ENCODE data around the gene IL12RB2.

Gene IL12RB2

GRCh38 chr1:67308136-67308535, 463 bp downstream of the IL12RB2 start:
- TF ChIP-seq SIN3A (IDR thresholded peaks at IDR 0.05; ENCODE audit: borderline replicate concordance, insufficient read depth, low read length) (no peak), POLR2AphosphoS5 (IDR thresholded peaks at IDR 0.05; ENCODE audit: low read depth, low read length) (no peak), REST (IDR thresholded peaks at IDR 0.05; ENCODE audit: insufficient read depth in 1 of 2, low read depth in 2 of 2, low read length in 2 of 2) (no peak), TAF1 (IDR thresholded peaks at IDR 0.05; ENCODE audit: borderline replicate concordance, insufficient read depth, low read length) (no peak), FOXP2 (optimal IDR thresholded peaks at IDR 0.05; ENCODE audit: borderline replicate concordance, extremely low read depth, extremely low read length, insufficient read depth) (no peak)

- no peak for TF ChIP-seq TAF1 (IDR thresholded peaks at IDR 0.05; ENCODE audit: borderline replicate concordance, insufficient read depth, low read length)
- TF ChIP-seq REST (IDR thresholded peaks at IDR 0.05; ENCODE audit: insufficient read depth in 1 of 2, low read depth in 2 of 2, low read length in 2 of 2) = no peak
- no peak for TF ChIP-seq POLR2AphosphoS5 (IDR thresholded peaks at IDR 0.05; ENCODE audit: low read depth, low read length)
- no peak for TF ChIP-seq FOXP2 (optimal IDR thresholded peaks at IDR 0.05; ENCODE audit: borderline replicate concordance, extremely low read depth, extremely low read length, insufficient read depth)
- no peak for TF ChIP-seq SIN3A (IDR thresholded peaks at IDR 0.05; ENCODE audit: borderline replicate concordance, insufficient read depth, low read length)
Measured at GRCh38 chr1:67312615-67313014, 4.9 kb downstream of the IL12RB2 start.

GRCh38 chr1:67313934-67314671, 6.4 kb downstream of the IL12RB2 start:
- no peak for TF ChIP-seq SIN3A (IDR thresholded peaks at IDR 0.05; ENCODE audit: borderline replicate concordance, insufficient read depth, low read length)
- no peak for TF ChIP-seq TAF1 (IDR thresholded peaks at IDR 0.05; ENCODE audit: borderline replicate concordance, insufficient read depth, low read length)
- TF ChIP-seq FOXP2 (optimal IDR thresholded peaks at IDR 0.05; ENCODE audit: borderline replicate concordance, extremely low read depth, extremely low read length, insufficient read depth) = no peak
- TF ChIP-seq POLR2AphosphoS5 (IDR thresholded peaks at IDR 0.05; ENCODE audit: low read depth, low read length) = no peak
- no peak for TF ChIP-seq REST (IDR thresholded peaks at IDR 0.05; ENCODE audit: insufficient read depth in 1 of 2, low read depth in 2 of 2, low read length in 2 of 2)

- TF ChIP-seq FOXP2 (optimal IDR thresholded peaks at IDR 0.05; ENCODE audit: borderline replicate concordance, extremely low read depth, extremely low read length, insufficient read depth) = no peak
- no peak for TF ChIP-seq POLR2AphosphoS5 (IDR thresholded peaks at IDR 0.05; ENCODE audit: low read depth, low read length)
- no peak for TF ChIP-seq REST (IDR thresholded peaks at IDR 0.05; ENCODE audit: insufficient read depth in 1 of 2, low read depth in 2 of 2, low read length in 2 of 2)
- no peak for TF ChIP-seq SIN3A (IDR thresholded peaks at IDR 0.05; ENCODE audit: borderline replicate concordance, insufficient read depth, low read length)
- no peak for TF ChIP-seq TAF1 (IDR thresholded peaks at IDR 0.05; ENCODE audit: borderline replicate concordance, insufficient read depth, low read length)
Measured at GRCh38 chr1:67314696-67315095, 7.0 kb downstream of the IL12RB2 start.

Measured in PFSK-1 (cell line).